Measurements from ENCODE around the gene RPS19. TPM values are rescaled to one million over a fixed set of nuclear protein-coding genes. Genes with fewer than 3 reads are reported as not detected.

RPS19 gene
- total RNA-seq, 4 donors from 2014 or later = 1,057 to 2,332 (median 1,706) TPM

DNA sequence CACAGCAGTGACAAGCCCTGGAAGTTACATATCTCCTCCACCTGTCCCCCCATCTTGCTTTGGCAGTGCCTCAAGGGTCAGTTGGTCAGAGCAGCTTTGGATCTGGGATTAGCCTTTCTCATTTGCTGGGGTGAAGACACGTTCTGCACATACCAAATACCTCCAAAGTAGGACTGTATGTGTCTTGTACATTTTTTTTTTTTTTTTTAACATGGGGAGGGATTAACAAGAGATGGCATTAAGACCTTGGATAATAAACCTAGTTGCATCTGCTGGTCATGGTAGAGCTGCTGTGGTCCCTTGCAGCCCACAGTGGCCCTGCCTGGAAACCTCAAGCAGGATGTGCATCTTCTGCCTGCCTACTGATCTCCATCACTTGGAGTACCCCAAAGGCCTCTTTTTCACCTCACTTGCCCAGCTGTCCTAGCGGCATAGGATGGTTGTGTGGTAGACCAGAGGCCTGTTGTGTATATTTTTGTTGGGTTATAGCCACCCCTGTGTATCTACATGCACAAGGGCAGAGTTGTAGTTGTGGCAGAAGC is 2.5 kb downstream of the RPS19 start:
- H3K36me3 ChIP-seq = peaks cover 52% of the 10 kb centered on the region
- H3K27ac ChIP-seq = no peak overlapping the region
- WGBS = 62% methylated on average over 2 of the region's 2 CpGs
- no peaks in the 10 kb centered on the region for H3K27me3 ChIP-seq
- no peaks in the 10 kb centered on the region for H3K9me3 ChIP-seq
- no peak for TF ChIP-seq POLR2AphosphoS5 (IDR thresholded peaks at IDR 0.05)
- TF ChIP-seq, protein P1, sequence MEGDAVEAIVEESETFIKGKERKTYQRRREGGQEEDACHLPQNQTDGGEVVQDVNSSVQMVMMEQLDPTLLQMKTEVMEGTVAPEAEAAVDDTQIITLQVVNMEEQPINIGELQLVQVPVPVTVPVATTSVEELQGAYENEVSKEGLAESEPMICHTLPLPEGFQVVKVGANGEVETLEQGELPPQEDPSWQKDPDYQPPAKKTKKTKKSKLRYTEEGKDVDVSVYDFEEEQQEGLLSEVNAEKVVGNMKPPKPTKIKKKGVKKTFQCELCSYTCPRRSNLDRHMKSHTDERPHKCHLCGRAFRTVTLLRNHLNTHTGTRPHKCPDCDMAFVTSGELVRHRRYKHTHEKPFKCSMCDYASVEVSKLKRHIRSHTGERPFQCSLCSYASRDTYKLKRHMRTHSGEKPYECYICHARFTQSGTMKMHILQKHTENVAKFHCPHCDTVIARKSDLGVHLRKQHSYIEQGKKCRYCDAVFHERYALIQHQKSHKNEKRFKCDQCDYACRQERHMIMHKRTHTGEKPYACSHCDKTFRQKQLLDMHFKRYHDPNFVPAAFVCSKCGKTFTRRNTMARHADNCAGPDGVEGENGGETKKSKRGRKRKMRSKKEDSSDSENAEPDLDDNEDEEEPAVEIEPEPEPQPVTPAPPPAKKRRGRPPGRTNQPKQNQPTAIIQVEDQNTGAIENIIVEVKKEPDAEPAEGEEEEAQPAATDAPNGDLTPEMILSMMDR (IDR thresholded peaks at IDR 0.05) = no peak
- no peak for TF ChIP-seq EP300 (IDR thresholded peaks at IDR 0.05)
- no peak for TF ChIP-seq POLR2A (IDR thresholded peaks at IDR 0.05)
- peaks cover 57% of the 10 kb centered on the region for H3K4me1 ChIP-seq
- H3K4me3 ChIP-seq = peak overlapping the region; percentile 99
- no peak for DNase-seq (ENCODE audit: low spot score in 2 of 2)

DNA sequence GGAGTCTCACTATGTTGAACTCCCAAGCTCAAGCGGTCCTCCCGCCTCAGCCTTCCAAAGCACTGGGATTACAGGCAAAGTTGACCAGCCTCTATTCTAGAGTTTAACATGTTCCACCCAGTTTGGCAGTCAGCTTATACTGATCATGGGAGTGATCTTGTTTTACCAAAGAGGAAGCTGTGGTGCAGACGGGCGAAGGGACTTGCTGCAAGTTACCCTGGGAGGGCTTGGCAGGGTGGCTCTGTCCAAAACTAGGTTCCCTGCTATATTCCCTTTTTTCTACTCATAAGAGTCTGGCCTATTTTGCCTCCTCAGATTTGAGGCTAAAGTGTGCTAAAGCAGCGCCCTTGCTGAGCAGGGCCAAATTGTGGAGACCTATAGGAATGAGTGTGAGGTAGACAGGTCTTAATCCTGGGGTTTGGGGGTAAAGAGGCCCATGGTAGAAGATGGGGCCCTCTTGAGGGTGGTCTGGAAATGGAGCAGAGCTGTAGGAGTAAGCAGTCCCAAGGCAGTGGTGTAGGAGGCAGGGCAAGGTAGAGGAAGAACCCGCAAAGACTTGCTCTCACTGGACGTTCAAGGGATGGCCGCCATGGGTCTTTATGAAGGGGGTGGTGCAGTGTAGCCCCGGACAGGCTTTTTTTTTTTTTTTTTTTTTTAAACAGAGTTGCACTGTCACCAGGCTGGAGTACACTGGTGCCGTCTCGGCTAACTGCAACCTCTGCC is 3.3 kb downstream of the RPS19 start:
- no peak for TF ChIP-seq POLR2AphosphoS5 (IDR thresholded peaks at IDR 0.05)
- TF ChIP-seq, protein P1 (IDR thresholded peaks at IDR 0.05) = no peak
- no peak for TF ChIP-seq EP300 (IDR thresholded peaks at IDR 0.05)
- TF ChIP-seq POLR2A (IDR thresholded peaks at IDR 0.05) = no peak
- WGBS = 77% methylated on average over 11 of the region's 11 CpGs
- Histone ChIP-seq H3K27ac (no peak overlapping the region), H3K27me3 (no peaks in the 10 kb centered on the region), H3K4me1 (peaks cover 65% of the 10 kb centered on the region), H3K4me3 (no peak overlapping the region), H3K36me3 (peaks cover 58% of the 10 kb centered on the region), H3K9me3 (no peaks in the 10 kb centered on the region)
- DNase-seq (ENCODE audit: low spot score in 2 of 2) = no peak

DNA sequence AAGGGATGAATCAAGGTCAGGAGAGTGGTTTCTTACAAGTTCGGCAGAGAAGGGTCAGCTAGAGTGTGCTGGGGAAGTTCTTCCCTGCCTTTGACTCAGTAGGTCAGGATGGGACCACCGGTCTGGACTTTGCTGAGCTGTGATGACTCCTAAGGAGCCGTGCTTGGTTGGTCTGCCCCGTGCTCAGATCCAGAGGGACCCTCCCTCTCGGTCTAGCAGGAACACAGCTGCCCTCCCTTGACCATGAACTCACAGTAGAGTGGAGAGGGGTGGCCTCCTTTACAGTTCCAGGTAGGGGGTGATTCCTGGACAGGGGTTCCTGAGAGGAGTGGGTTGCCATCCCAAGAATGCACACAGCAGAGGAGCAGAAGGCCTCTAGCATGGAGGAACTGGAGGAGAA is 4.3 kb downstream of the RPS19 start:
- H3K27ac ChIP-seq = no peak overlapping the region
- no peak for DNase-seq (ENCODE audit: low spot score in 2 of 2)
- no peaks in the 10 kb centered on the region for H3K9me3 ChIP-seq
- no peak for TF ChIP-seq POLR2AphosphoS5 (IDR thresholded peaks at IDR 0.05)
- TF ChIP-seq POLR2A (IDR thresholded peaks at IDR 0.05) = no peak
- TF ChIP-seq EP300 (IDR thresholded peaks at IDR 0.05) = no peak
- TF ChIP-seq, protein P1 (IDR thresholded peaks at IDR 0.05) = no peak
- peaks cover 69% of the 10 kb centered on the region for H3K4me1 ChIP-seq
- no peak overlapping the region for H3K4me3 ChIP-seq
- H3K27me3 ChIP-seq = no peaks in the 10 kb centered on the region
- 55% methylated on average over 3 of the region's 5 CpGs for WGBS
- peaks cover 68% of the 10 kb centered on the region for H3K36me3 ChIP-seq

DNA sequence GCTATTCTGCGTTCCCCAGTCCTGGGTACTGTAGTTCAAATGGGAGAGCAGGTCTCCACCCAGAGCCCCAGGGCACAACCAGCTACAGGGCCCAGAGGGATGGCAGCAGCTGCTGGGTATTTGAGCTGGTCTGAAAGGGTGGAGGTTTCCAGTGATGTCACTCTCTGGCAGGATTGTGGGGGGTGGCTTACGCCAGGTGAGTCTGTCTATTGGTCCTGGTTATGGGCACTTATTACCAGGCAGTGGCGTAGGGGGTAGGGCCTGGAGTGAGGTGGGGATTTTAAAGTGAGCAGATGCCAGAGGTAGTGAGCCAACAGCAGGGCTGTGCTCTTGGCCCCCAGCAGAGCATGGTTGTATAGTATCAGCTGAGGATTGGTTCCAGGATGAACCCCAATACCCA is 6.2 kb downstream of the RPS19 start:
- H3K27me3 ChIP-seq = no peaks in the 10 kb centered on the region
- H3K4me1 ChIP-seq = peaks cover 70% of the 10 kb centered on the region
- TF ChIP-seq POLR2AphosphoS5 (IDR thresholded peaks at IDR 0.05) (no peak), POLR2A (IDR thresholded peaks at IDR 0.05) (no peak), EP300 (IDR thresholded peaks at IDR 0.05) (no peak)
- TF ChIP-seq, protein P1 (IDR thresholded peaks at IDR 0.05) = no peak
- WGBS = 85% methylated on average over 3 of the region's 3 CpGs
- H3K36me3 ChIP-seq = peaks cover 84% of the 10 kb centered on the region
- no peak overlapping the region for H3K27ac ChIP-seq
- no peak overlapping the region for H3K4me3 ChIP-seq
- DNase-seq (ENCODE audit: low spot score in 2 of 2) = peak in 1 of 2 donors; percentile 48
- H3K9me3 ChIP-seq = no peaks in the 10 kb centered on the region

DNA sequence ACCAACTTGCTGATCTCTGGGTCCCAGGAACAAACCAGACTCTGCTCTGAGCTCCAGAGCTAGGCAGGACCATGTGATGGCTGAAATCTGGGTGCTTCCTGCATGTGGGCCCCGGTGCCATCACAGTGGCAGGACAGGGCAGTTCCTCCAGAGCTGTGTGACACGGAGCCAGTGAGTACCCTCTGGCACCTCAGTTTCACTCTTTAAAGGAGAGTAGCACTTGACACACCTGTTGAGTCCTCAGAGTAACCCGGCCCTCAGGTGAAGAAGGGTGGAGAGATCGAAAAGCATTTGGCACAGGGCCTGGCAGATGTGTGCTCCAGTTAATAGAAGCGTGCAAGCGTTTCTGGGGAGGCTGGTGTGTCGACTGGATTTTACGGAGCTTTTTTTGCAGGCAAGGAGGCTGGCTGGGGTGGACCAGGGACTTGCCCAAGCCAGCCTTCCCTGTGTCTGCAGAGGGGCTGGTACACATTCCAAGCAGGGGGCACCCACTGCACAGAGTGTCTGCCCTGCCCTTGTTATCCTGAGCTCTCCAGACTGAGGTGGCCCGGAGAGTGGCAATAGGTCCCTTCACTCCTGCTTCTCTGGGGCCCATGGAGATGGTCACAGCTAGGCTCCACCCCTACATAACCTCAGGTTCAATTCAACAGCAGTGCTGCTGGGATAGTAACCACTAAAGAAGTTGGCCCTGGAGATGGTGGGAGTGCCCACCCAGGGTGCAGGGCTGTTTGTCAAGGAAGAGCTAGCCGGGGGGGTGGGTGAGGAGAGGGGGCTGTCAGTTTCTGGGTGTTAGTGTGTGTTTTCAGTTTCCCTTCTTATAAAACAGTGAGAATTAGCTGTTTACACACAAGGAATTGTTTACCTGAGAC is 8.3 kb downstream of the RPS19 start:
- WGBS = 51% methylated on average over 10 of the region's 10 CpGs

More for the DNA sequence above, 8.3 kb downstream of the RPS19 start:
- H3K4me1 ChIP-seq = peaks cover 50% of the 10 kb centered on the region
- H3K4me3 ChIP-seq = no peak overlapping the region
- peaks cover 76% of the 10 kb centered on the region for H3K36me3 ChIP-seq
- no peaks in the 10 kb centered on the region for H3K9me3 ChIP-seq
- DNase-seq (ENCODE audit: low spot score in 2 of 2) = no peak
- no peaks in the 10 kb centered on the region for H3K27me3 ChIP-seq
- no peak overlapping the region for H3K27ac ChIP-seq
- TF ChIP-seq, protein P1 (IDR thresholded peaks at IDR 0.05) = no peak
- TF ChIP-seq POLR2AphosphoS5 (IDR thresholded peaks at IDR 0.05) (no peak), POLR2A (IDR thresholded peaks at IDR 0.05) (no peak), EP300 (IDR thresholded peaks at IDR 0.05) (no peak)

All from suprapubic skin (tissue), 4 donors.